Vagina (tissue), 2 donors: ENCODE results near the gene SEC23IP.
"Not testable (repeated sequence)": the region's sequence is repeated elsewhere in the genome, so short reads cannot be mapped to it uniquely, and the experiment has no call there.

Source experiments
- CTCF ChIP-seq, 3 experiments: fragments of 450-650 bp in 2 of 3; fragments of 200-600 bp in 1 of 3; sonication (generic) in 1 of 3; IDR thresholded peaks; one replicate each; pipeline ENCODE4 v1.5.1; 2017 to 2019; ENCODE audit warnings: antibody characterized with exemption in 3 of 3, mild to moderate bottlenecking in 2 of 3, moderate library complexity in 2 of 3
- POLR2AphosphoS5 ChIP-seq, 2 donors: sonication (generic); formaldehyde crosslinking; IDR thresholded peaks; one replicate each; pipeline ENCODE4 v1.9.0; 2017; ENCODE audit warnings: antibody characterized with exemption in 2 of 2, mild to moderate bottlenecking in 2 of 2, low read depth in 1 of 2; ENCODE audit not compliant: insufficient read depth in 1 of 2

DNA sequence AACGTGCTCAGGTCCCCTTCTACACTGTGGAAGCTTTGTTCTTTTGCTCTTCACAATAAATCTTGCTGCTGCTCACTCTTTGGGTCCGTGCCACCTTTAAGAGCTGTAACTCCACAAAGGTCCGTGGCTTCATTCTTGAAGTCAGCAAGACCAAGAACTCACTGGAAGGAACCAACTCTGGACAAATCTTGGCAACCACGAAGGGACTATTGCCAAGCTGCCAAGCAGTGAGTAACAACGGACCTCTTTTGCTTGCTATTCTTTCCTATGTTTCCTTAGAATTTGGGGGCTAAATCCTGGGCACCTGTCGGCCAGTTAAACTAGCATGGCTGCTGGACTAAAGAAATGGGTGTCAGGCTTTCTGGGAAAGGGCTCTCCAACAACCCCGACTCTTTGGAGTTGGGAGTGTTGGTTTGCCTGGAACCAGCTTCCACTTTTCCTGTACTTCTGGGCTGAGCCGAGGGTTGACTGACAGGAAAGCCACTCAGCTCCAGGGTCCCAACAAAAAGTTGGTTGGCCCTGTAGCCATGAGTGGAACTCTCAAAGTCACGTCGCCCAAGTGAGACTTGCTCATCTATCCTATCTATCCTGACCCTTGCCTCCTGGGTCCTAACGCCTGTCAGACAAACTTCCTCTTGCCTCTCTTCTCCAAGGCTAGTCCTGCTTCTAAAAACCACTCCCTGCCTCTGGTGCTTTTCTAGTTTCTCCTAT, 8.5 kb upstream of the SEC23IP start:
- TF ChIP-seq POLR2AphosphoS5 (IDR thresholded peaks at IDR 0.05; ENCODE audit: insufficient read depth in 1 of 2, low read depth in 1 of 2); CTCF (IDR thresholded peaks at IDR 0.05): not testable (repeated sequence)
